ENCODE results near the gene MEGF10. TPM values are rescaled to one million over a fixed set of nuclear protein-coding genes. Genes with fewer than 3 reads are reported as not detected.

The MEGF10 gene
- total RNA-seq, result 1 to 10 TPM in 2 of 4 donors, under 1 TPM in 2; 0.50 to 2.9 (median 0.95) TPM

- Histone ChIP-seq H3K27me3 (peaks cover 0 to 36% (median 12%) of the 10 kb centered on the region in 4 donors), H3K4me1 (peaks cover 9 to 14% (median 13%) of the 10 kb centered on the region in 4 donors), H3K4me3 (peak within 1 kb of the TSS; percentile 40 to 50 (median 42)), H3K27ac (replicated peaks in 1 of 4) (no peak within 1 kb of the TSS), H3K9me3 (peaks cover 0 to 6% (median 6%) of the 10 kb centered on the region in 4 donors), H3K36me3 (no peaks in the 10 kb centered on the region)
- 2% methylated on average over 48 of the region's 61 CpGs for WGBS
- DNase-seq (ENCODE audit: extremely low spot score), result no peak
- intact Hi-C loops (cut with DNase I), result loop anchor here (10.0 kb wide), 2 partner anchors 155 to 205 kb away; no protein-coding TSS in a partner anchor
- TF ChIP-seq POLR2AphosphoS5 (IDR thresholded peaks at IDR 0.05) (no peak), CTCF (IDR thresholded peaks at IDR 0.05) (peak; percentile 33 to 51 (median 49)), POLR2A (IDR thresholded peaks at IDR 0.05; ENCODE audit: low read depth) (no peak), EP300 (IDR thresholded peaks at IDR 0.05) (no peak)
These were observed at the start of gene MEGF10 for GRCh38 chr5:127290019-127290945. Gene MEGF10 (plus strand): TSS chr5:127290796. CDS start chr5:127331309, 40,513 bp downstream.

- DNase-seq (ENCODE audit: extremely low spot score), result no peak
- TF ChIP-seq POLR2AphosphoS5 (IDR thresholded peaks at IDR 0.05) (no peak), CTCF (IDR thresholded peaks at IDR 0.05) (no peak), POLR2A (IDR thresholded peaks at IDR 0.05; ENCODE audit: low read depth) (no peak), EP300 (IDR thresholded peaks at IDR 0.05) (no peak)
- H3K27me3 ChIP-seq, result no peaks in the 10 kb centered on the region
- H3K27ac ChIP-seq (replicated peaks in 1 of 4), result no peak overlapping the region
- H3K4me3 ChIP-seq, result no peak overlapping the region
- peaks cover 0 to 11% (median 6%) of the 10 kb centered on the region in 4 donors for H3K9me3 ChIP-seq
- no peaks in the 10 kb centered on the region for H3K36me3 ChIP-seq
- intact Hi-C loops (cut with DNase I), result no loop called here
- 7% methylated on average over 1 of the region's 1 CpG for WGBS
- no peaks in the 10 kb centered on the region for H3K4me1 ChIP-seq
These were observed 47.6 kb upstream of the MEGF10 start for GRCh38 chr5:127243011-127243410.

- TF ChIP-seq POLR2AphosphoS5 (IDR thresholded peaks at IDR 0.05), result no peak
- no peak for TF ChIP-seq POLR2A (IDR thresholded peaks at IDR 0.05; ENCODE audit: low read depth)
- TF ChIP-seq CTCF (IDR thresholded peaks at IDR 0.05), result no peak
- no peak for TF ChIP-seq EP300 (IDR thresholded peaks at IDR 0.05)
- H3K4me1 ChIP-seq, result no peaks in the 10 kb centered on the region
- DNase-seq (ENCODE audit: extremely low spot score), result no peak
- H3K9me3 ChIP-seq, result peaks cover 0 to 22% (median 17%) of the 10 kb centered on the region in 4 donors
- intact Hi-C loops (cut with DNase I), result no loop called here
- no peak overlapping the region for H3K4me3 ChIP-seq
- 95% methylated on average over 3 of the region's 3 CpGs for WGBS
- H3K36me3 ChIP-seq, result no peaks in the 10 kb centered on the region
- H3K27ac ChIP-seq (replicated peaks in 1 of 4), result no peak overlapping the region
- no peaks in the 10 kb centered on the region for H3K27me3 ChIP-seq
These were observed 35.8 kb upstream of the MEGF10 start for GRCh38 chr5:127254729-127255284.

GRCh38 chr5:127256886-127257597, 33.6 kb upstream of the MEGF10 start:
- intact Hi-C loops (cut with DNase I), result no loop called here
- DNase-seq (ENCODE audit: extremely low spot score), result no peak
- 73% methylated on average over 2 of the region's 2 CpGs for WGBS
- H3K9me3 ChIP-seq, result peaks cover 0 to 22% (median 17%) of the 10 kb centered on the region in 4 donors
- no peak overlapping the region for H3K27ac ChIP-seq (replicated peaks in 1 of 4)
- no peak for TF ChIP-seq POLR2A (IDR thresholded peaks at IDR 0.05; ENCODE audit: low read depth)
- TF ChIP-seq EP300 (IDR thresholded peaks at IDR 0.05), result no peak
- no peak for TF ChIP-seq POLR2AphosphoS5 (IDR thresholded peaks at IDR 0.05)
- TF ChIP-seq CTCF (IDR thresholded peaks at IDR 0.05), result no peak
- no peaks in the 10 kb centered on the region for H3K4me1 ChIP-seq
- H3K4me3 ChIP-seq, result no peak overlapping the region
- H3K27me3 ChIP-seq, result no peaks in the 10 kb centered on the region
- no peaks in the 10 kb centered on the region for H3K36me3 ChIP-seq

All from esophagus muscularis mucosa (tissue), 4 donors.